Lung (tissue), 12 donors: Measurements from ENCODE around the gene PLEKHM3. TPM values are rescaled to one million over a fixed set of nuclear protein-coding genes. Genes with fewer than 3 reads are reported as not detected.

Experiments used
- ATAC-seq: fragments of 200-7000 bp; cut with Tn5 transposase; one replicate; pipeline ENCODE4 v1.9.1; 2020; ENCODE audit warnings: moderate number of reproducible peaks; ENCODE audit not compliant: insufficient read depth, low FRiP score
- DNase-seq, 3 donors: peaks; one replicate each; pipeline ENCODE4 v3.0.0-alpha.2; 2013 to 2017
- H3K27ac ChIP-seq, 2 donors: one replicate each; pipeline ENCODE4 v1.5.1; 2013; ENCODE audit warnings: mild to moderate bottlenecking in 2 of 2, moderate library complexity in 2 of 2, control low read depth in 1 of 2, inconsistent platforms in 1 of 2, low read depth in 1 of 2, low read length in 1 of 2
- H3K27me3 ChIP-seq, 3 donors: one replicate each; pipeline ENCODE4 v1.5.1; 2013; ENCODE audit warnings: low read length in 2 of 3; ENCODE audit not compliant: control insufficient read depth in 3 of 3, insufficient read depth in 3 of 3
- H3K36me3 ChIP-seq, 4 donors: one replicate each; pipeline ENCODE4 v1.5.1; 2013; ENCODE audit warnings: low read length in 4 of 4, mild to moderate bottlenecking in 1 of 4, moderate library complexity in 1 of 4; ENCODE audit not compliant: control insufficient read depth in 4 of 4, insufficient read depth in 4 of 4
- H3K4me1 ChIP-seq, 5 donors: one replicate each; pipeline ENCODE4 v1.5.1; 2013; ENCODE audit warnings: low read length in 5 of 5, mild to moderate bottlenecking in 2 of 5, moderate library complexity in 1 of 5; ENCODE audit not compliant: control insufficient read depth in 5 of 5, insufficient read depth in 5 of 5
- H3K4me3 ChIP-seq: one replicate; pipeline ENCODE4 v1.5.1; 2013; ENCODE audit warnings: mild to moderate bottlenecking, control low read depth, moderate library complexity
- H3K9ac ChIP-seq, 2 donors: one replicate each; pipeline ENCODE4 v1.5.1; 2013; ENCODE audit warnings: low read length in 2 of 2, control low read depth in 1 of 2; ENCODE audit not compliant: insufficient read depth in 1 of 2
- H3K9me3 ChIP-seq, 4 donors: one replicate each; pipeline ENCODE4 v1.5.1; 2013; ENCODE audit warnings: low read length in 3 of 4, mild to moderate bottlenecking in 1 of 4, moderate library complexity in 1 of 4; ENCODE audit not compliant: control insufficient read depth in 4 of 4, insufficient read depth in 3 of 4
- WGBS, 2 donors: extraction: QIAGEN DNeasy Blood & Tissue Kit; methylation state at CpG; one replicate each; pipeline ENCODE4 v1.1.7; 2013; 5-methylcytosine and 5-hydroxymethylcytosine counted together
- polyA plus RNA-seq, 2 donors: library from polyadenylated mRNA; stranded (reverse); fragments of 200-250 nt; gene quantifications; one replicate each; pipeline ENCODE4 v1.2.1, GENCODE V29; 2013
- total RNA-seq, 2 donors: library from RNA; depleted of rRNA in 1 of 2; stranded (reverse); fragments of >200 nt in 1 of 2; gene quantifications; one replicate each; pipeline ENCODE4 v1.2.1, GENCODE V29; 2014 to 2021
- TF ChIP-seq, protein P1 (sequence below): IDR thresholded peaks from 2 replicates; pipeline ENCODE4 v1.5.1; 2012; ENCODE audit warnings: mild to moderate bottlenecking; ENCODE audit errors: control extremely low read depth, extremely low read depth
- donor health status: control.
- donor health status: control.
- donor health status: Bipolar disorder and iron deficiency.
- donor health status: healthy.
- donor health status: DM: yes; HTN: yes; CAD: no.

The PLEKHM3 gene
- total and polyA plus RNA-seq, 4 donors = 5.6 to 32.9 (median 12.4) TPM

DNA sequence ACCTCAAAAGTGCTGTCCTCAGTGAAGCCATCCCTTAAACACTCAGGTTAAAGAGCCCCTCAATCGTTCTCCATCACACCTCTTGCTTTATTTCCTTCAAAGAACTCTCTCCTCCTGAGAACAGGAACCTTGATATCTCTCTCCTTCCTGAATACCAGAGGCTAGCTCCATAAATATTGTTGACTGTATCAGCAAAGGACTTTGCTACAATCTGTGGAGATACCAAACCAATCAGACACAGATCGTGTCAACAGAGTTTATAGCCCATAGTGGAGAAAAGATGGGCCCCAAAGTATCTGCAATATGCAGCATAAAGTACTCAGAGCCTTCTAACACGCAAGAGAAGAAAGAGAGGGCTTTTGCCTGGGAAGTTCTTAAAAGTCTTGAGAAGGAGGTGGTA lies 36.4 kb downstream of the PLEKHM3 start:
- no peaks in the 10 kb centered on the region for H3K36me3 ChIP-seq
- peaks cover 0 to 4% (median 0%) of the 10 kb centered on the region in 5 donors for H3K4me1 ChIP-seq
- no peak overlapping the region for H3K9ac ChIP-seq
- TF ChIP-seq, protein P1, sequence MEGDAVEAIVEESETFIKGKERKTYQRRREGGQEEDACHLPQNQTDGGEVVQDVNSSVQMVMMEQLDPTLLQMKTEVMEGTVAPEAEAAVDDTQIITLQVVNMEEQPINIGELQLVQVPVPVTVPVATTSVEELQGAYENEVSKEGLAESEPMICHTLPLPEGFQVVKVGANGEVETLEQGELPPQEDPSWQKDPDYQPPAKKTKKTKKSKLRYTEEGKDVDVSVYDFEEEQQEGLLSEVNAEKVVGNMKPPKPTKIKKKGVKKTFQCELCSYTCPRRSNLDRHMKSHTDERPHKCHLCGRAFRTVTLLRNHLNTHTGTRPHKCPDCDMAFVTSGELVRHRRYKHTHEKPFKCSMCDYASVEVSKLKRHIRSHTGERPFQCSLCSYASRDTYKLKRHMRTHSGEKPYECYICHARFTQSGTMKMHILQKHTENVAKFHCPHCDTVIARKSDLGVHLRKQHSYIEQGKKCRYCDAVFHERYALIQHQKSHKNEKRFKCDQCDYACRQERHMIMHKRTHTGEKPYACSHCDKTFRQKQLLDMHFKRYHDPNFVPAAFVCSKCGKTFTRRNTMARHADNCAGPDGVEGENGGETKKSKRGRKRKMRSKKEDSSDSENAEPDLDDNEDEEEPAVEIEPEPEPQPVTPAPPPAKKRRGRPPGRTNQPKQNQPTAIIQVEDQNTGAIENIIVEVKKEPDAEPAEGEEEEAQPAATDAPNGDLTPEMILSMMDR = no peak
- ATAC-seq = no peak
- DNase-seq = no peak
- H3K27ac ChIP-seq = no peak overlapping the region
- no peak overlapping the region for H3K4me3 ChIP-seq
- 89 to 91% methylated on average over 3 of the region's 3 CpGs for WGBS, 2 donors
- H3K9me3 ChIP-seq = no peaks in the 10 kb centered on the region
- H3K27me3 ChIP-seq = no peaks in the 10 kb centered on the region

DNA sequence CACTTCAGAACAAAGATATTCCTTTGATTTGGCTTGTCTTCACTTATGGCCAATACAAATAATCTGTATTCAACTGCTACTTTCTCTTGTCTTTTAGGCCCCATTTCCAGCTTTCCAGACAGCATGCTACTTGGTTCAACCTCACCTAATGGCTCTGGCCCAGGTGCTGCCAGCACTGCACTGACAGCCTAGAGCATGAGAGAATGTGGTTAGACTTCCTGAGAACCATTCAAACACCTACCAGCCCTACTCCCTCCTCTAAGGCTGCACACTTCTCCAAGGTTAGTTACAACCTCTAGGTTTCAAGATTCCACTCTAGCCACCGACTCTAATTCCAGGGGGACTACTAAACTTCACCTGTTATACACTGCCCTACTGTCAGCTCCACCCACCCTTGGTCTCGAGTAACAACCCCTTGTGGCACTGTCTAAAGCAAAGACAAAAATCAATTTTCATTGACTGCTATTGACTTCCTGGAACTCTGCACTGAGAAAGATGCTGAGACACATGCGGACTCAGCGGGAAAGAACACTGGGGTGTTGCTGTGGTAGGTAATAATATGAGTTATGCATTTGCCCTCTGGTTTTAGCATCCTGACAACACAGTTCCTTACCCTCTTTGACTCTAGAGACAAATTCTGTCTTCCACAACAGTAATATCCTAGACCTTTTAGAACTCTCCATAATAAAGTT lies 38.2 kb downstream of the PLEKHM3 start:
- ATAC-seq (no peak), DNase-seq (no peak)
- H3K4me1 ChIP-seq = peaks cover 0 to 2% (median 0%) of the 10 kb centered on the region in 5 donors
- H3K36me3 ChIP-seq = no peaks in the 10 kb centered on the region
- no peak overlapping the region for H3K9ac ChIP-seq
- 92 to 95% methylated on average over 4 of the region's 4 CpGs for WGBS, 2 donors
- TF ChIP-seq, protein P1 = no peak
- H3K27ac ChIP-seq = no peak overlapping the region
- no peak overlapping the region for H3K4me3 ChIP-seq
- H3K27me3 ChIP-seq = no peaks in the 10 kb centered on the region
- H3K9me3 ChIP-seq = no peaks in the 10 kb centered on the region

DNA sequence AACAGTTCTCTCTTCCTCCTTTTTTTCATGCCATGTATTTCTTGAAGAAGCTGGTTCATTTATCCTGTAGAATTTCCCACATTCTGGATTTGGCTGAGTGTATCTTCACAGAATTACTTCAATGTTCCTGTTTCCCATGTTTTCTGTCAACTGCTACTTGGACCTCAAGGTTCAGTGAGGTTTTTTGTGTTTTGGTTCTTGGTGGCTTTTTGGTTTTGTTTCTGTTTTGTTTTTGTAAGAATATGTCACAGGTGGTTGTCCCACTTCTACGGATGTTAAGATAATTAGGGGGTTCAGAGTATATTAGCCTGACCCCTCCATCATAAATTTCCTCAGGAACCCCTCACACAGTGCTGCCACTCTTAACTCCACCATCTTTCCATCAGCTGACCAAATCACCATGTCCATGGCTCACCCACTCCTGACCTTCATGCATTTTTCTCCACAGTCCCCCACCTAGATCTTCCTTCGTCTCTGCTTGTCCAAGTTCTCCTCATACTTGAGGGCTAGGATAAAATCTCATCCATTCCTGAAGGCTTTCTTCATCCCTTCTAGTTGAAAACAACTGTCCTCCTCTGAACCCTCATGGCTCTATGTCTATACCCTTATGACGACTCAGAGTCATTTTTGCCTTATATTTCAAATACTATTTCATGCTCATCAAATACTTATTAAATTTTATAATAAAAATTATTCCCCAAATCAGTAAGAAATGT lies 40.4 kb downstream of the PLEKHM3 start:
- Histone ChIP-seq H3K27ac (no peak overlapping the region), H3K9me3 (no peaks in the 10 kb centered on the region), H3K4me3 (no peak overlapping the region), H3K9ac (no peak overlapping the region), H3K4me1 (no peaks in the 10 kb centered on the region), H3K27me3 (no peaks in the 10 kb centered on the region), H3K36me3 (no peaks in the 10 kb centered on the region)
- DNase-seq (no peak), ATAC-seq (no peak)
- TF ChIP-seq, protein P1 = no peak
- WGBS, 2 donors = 96 to 99% methylated on average over 3 of the region's 3 CpGs
